AG04450 (cell line): ENCODE results near the gene PAX5. TPM values are rescaled to one million over a fixed set of nuclear protein-coding genes. Genes with fewer than 3 reads are reported as not detected.

Experiments used
- CTCF ChIA-PET: fragments of 300-600, 350-600 bp; formaldehyde crosslinking; extraction: SDS; loops from one replicate; lab custom pipeline; 2022; ENCODE audit warnings: antibody characterized with exemption, inconsistent platforms; lab: Charles Lee
- POLR2A ChIA-PET: fragments of 350-600 bp; formaldehyde crosslinking; extraction: SDS; loops from one replicate; lab custom pipeline; 2021; ENCODE audit warnings: antibody characterized with exemption, inconsistent platforms; lab: Yijun Ruan, JAX
- DNase-seq: peaks from one replicate; pipeline ENCODE4 v3.0.0-alpha.2; 2011; ENCODE audit warnings: low read depth, low spot score
- H3K27ac ChIP-seq: one replicate; pipeline ENCODE4 v1.5.1; 2012; ENCODE audit warnings: low read depth, low read length, control low read depth
- H3K27me3 ChIP-seq: one replicate; pipeline ENCODE4 v1.6.0; 2012; ENCODE audit warnings: low read length; ENCODE audit not compliant: control insufficient read depth, insufficient read depth
- H3K4me3 ChIP-seq: 2 replicates; pipeline ENCODE4 v1.5.1; 2011; ENCODE audit warnings: mild to moderate bottlenecking, low read depth, low read length, control low read depth
- H3K9me3 ChIP-seq: 2 replicates; pipeline ENCODE4 v1.5.1; 2012; ENCODE audit warnings: low read length; ENCODE audit not compliant: control insufficient read depth, insufficient read depth
- polyA plus RNA-seq: library from polyadenylated mRNA; depleted of rRNA; stranded (reverse); fragments of >200 nt; gene quantifications from 2 replicates; pipeline ENCODE4 v1.2.3, GENCODE V29; 2011
- TF ChIP-seq, protein P1 (sequence below): IDR thresholded peaks from 2 replicates; pipeline ENCODE4 v1.5.1; 2011; ENCODE audit warnings: low read depth, low read length, control low read depth, inconsistent platforms

PAX5 gene
- polyA plus RNA-seq, 1 experiment: not detected

DNA sequence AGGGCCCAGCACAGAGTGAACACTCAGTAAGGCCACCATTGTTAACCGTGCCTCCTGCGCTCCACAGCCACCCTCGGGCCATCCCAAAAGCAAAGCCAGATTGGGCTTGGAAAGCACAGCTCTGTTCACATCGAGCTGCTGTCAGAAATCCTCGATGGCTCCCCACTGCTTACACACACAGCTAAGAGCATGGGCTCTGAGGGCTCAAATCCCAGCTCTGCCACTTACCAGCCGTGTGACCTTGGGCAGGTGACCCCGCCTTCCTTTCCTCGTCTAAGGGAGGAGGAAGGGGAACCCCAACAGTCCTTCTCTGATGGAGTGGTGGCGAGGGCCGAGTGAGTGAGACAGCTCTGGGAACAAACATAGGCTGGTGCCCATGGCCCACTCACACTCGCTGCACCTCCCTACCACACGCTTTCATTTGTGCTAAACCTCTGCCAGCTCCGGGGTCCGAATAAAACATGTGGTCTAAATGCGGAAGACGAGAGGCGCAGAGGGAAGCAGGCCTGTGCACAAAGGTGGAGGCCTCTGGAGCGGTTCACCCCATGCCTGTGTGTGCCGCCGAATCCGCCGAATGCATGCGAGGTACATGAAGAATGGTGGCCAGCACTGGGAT, 139.3 kb downstream of the PAX5 start:
- H3K4me3 ChIP-seq: no peak overlapping the region
- TF ChIP-seq, protein P1, sequence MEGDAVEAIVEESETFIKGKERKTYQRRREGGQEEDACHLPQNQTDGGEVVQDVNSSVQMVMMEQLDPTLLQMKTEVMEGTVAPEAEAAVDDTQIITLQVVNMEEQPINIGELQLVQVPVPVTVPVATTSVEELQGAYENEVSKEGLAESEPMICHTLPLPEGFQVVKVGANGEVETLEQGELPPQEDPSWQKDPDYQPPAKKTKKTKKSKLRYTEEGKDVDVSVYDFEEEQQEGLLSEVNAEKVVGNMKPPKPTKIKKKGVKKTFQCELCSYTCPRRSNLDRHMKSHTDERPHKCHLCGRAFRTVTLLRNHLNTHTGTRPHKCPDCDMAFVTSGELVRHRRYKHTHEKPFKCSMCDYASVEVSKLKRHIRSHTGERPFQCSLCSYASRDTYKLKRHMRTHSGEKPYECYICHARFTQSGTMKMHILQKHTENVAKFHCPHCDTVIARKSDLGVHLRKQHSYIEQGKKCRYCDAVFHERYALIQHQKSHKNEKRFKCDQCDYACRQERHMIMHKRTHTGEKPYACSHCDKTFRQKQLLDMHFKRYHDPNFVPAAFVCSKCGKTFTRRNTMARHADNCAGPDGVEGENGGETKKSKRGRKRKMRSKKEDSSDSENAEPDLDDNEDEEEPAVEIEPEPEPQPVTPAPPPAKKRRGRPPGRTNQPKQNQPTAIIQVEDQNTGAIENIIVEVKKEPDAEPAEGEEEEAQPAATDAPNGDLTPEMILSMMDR: no peak
- H3K27me3 ChIP-seq: peaks cover 46% of the 10 kb centered on the region
- DNase-seq: no peak
- POLR2A ChIA-PET: no interaction called here
- no peaks in the 10 kb centered on the region; the same call in 1 of the 2 replicates for H3K9me3 ChIP-seq
- CTCF ChIA-PET: no interaction called here
- H3K27ac ChIP-seq: no peak overlapping the region

DNA sequence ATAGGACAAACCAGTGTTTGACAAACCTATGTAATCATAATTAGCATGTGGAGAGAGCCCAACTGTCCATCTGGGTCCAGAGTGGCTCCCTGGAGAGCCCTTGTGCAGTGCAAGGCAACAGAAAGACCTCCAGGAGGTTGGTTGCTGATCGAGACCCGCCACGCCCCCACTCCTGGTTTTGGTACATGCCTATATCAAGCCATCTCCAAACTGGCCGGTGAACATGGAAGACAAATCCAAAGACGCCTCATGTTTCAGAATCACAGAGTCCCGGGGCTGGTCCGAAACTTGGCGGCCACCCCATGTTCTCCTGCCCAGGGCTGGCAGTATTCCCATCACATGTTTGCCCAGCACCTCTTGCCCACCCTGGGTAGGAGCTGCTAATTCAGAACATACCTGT, 140.2 kb downstream of the PAX5 start:
- no peak for DNase-seq
- TF ChIP-seq, protein P1: no peak
- Histone ChIP-seq H3K27me3 (peaks cover 42% of the 10 kb centered on the region), H3K9me3 (no peaks in the 10 kb centered on the region; the same call in 1 of the 2 replicates), H3K4me3 (no peak overlapping the region), H3K27ac (no peak overlapping the region)
- CTCF ChIA-PET: no interaction called here
- POLR2A ChIA-PET: no interaction called here

DNA sequence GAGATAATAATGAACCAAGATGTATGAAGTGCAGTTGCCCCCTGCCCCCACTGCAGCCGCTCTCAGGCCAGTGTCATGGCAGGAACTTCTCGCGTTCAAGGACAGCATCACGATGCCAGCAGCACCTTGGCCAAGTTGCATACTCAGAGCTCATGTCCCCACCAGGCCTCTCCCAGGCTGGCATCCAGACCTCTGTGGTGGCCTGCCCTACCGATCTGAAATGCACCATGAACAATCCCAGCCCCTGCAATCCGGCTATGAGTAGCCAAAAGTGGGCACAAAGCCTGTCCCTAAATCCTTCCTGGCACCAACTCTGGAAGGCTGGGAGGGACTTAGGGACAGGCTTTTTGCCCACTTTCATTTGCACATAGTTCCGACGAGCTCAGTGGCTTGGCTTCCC, 140.9 kb downstream of the PAX5 start:
- POLR2A ChIA-PET: no interaction called here

DNA sequence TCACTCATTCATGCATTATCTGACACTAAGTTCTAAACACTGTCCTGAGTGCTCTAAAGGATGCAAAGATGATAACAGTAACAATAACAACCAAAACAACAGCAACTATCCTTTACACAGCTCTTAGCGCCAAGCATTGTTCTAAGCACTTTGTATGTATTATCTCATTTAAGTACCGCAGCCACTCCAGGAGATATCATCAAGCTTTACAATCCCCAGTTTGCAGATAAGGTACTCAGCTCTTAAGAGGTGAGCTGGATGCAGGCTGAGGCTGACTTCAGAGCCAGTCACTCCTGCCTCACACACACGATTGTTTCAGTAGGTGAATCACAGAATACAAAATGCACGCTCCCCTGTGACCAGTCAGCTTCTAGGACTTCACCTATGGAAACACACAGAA, 141.8 kb downstream of the PAX5 start:
- Histone ChIP-seq H3K27me3 (peaks cover 32% of the 10 kb centered on the region), H3K4me3 (no peak overlapping the region), H3K27ac (no peak overlapping the region), H3K9me3 (no peaks in the 10 kb centered on the region)
- TF ChIP-seq, protein P1: no peak
- CTCF ChIA-PET: interaction anchor here (1.7 kb wide), 1 partner anchor 19 kb away, joined by 11 read pairs; no protein-coding TSS in a partner anchor
- POLR2A ChIA-PET: no interaction called here
- no peak for DNase-seq

More for the DNA sequence above, 140.9 kb downstream of the PAX5 start:
- Histone ChIP-seq H3K9me3 (no peaks in the 10 kb centered on the region), H3K4me3 (no peak overlapping the region), H3K27me3 (peaks cover 41% of the 10 kb centered on the region), H3K27ac (no peak overlapping the region)
- CTCF ChIA-PET: no interaction called here
- no peak for DNase-seq
- TF ChIP-seq, protein P1: no peak

DNA sequence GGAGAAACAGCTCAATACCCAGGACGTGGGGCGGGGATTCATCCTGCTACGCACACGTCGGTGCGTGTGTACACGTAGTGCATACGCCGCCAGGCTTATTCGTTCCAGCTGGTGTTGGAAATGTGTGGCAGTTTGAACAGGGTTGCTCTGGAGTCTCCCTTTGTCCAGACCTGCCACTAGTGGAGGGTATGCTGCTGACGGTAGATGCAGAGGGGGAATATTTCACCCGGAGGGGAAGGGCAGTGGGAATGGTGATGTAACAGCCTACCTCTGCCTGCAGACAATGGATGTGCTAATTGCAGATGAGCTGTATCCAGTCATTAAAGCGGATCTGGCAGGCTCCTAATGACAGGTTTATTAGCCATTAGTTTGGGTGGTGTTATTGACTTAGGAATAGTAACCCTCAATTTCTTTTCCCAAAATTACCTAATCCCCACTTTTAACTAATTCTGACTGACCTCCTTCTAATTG, 142.7 kb downstream of the PAX5 start:
- Histone ChIP-seq H3K27ac (no peak overlapping the region), H3K9me3 (no peaks in the 10 kb centered on the region), H3K27me3 (peaks cover 28% of the 10 kb centered on the region), H3K4me3 (no peak overlapping the region)
- DNase-seq: no peak
- TF ChIP-seq, protein P1: no peak
- CTCF ChIA-PET: interaction anchor here (1.7 kb wide), 1 partner anchor 18 kb away, joined by 11 read pairs; no protein-coding TSS in a partner anchor
- POLR2A ChIA-PET: no interaction called here
